22Rv1 (cell line): ENCODE data around the gene ITPR1.

Experiments
- ZFX ChIP-seq: fragments of 450-650 bp; IDR thresholded peaks from 2 replicates; pipeline ENCODE4 v1.6.1; 2017; ENCODE audit warnings: antibody characterized with exemption, borderline replicate concordance
- TF ChIP-seq, protein P1 (sequence below): fragments of 450-650 bp; IDR thresholded peaks from 2 replicates; pipeline ENCODE4 v1.5.1; 2017; ENCODE audit warnings: mild to moderate bottlenecking

DNA sequence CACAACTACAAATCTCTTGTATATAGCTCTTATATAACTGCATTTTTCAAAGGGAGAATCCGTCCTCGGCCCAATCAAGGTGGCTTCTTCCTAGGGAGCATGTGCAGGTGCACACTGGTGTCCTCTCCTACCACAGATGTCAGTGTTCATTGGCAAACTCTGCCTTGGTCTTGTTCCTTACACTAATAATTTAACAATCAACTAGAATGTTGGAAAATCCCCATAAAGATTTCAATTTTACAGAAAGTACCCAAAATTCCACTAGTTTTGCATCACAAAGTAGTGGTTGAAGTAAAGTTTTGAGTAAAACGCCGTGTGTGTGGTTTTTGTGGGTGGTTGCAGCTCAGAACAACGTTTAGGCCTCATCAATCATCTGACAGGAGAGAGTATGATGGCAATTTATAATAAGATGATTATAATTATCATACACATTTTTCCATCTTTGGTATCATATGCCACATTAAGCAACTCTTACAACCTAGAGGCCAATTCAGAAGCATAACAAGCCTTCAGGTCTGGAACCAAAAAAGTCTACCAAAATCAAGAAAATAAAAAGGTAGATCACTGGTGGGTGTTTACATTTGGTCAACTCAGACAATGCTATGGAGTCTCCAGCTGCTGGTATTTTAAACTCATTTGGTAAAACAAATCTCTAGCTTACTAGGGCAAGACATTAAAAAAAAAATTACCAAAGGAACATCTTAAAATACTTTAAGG is 357.2 kb downstream of the ITPR1 start:
- TF ChIP-seq, protein P1, sequence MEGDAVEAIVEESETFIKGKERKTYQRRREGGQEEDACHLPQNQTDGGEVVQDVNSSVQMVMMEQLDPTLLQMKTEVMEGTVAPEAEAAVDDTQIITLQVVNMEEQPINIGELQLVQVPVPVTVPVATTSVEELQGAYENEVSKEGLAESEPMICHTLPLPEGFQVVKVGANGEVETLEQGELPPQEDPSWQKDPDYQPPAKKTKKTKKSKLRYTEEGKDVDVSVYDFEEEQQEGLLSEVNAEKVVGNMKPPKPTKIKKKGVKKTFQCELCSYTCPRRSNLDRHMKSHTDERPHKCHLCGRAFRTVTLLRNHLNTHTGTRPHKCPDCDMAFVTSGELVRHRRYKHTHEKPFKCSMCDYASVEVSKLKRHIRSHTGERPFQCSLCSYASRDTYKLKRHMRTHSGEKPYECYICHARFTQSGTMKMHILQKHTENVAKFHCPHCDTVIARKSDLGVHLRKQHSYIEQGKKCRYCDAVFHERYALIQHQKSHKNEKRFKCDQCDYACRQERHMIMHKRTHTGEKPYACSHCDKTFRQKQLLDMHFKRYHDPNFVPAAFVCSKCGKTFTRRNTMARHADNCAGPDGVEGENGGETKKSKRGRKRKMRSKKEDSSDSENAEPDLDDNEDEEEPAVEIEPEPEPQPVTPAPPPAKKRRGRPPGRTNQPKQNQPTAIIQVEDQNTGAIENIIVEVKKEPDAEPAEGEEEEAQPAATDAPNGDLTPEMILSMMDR, result no peak
- no peak for TF ChIP-seq ZFX
